B cell (primary cell): ENCODE measurements around the gene CNTNAP4.

Experiments used
- CTCF ChIP-seq: fragments of 200-600 bp; IDR thresholded peaks from one replicate; pipeline ENCODE4 v1.8.0; 2022; ENCODE audit warnings: antibody characterized with exemption, mild to moderate bottlenecking
- EZH2 ChIP-seq: IDR thresholded peaks from 2 replicates; pipeline ENCODE4 v1.6.1; 2012; ENCODE audit warnings: borderline replicate concordance, low read depth, mild to moderate bottlenecking, moderate library complexity, low read length; ENCODE audit not compliant: insufficient read depth, poor library complexity, severe bottlenecking

- TF ChIP-seq CTCF (no peak), EZH2 (no peak)
These were observed 299.3 kb downstream of the CNTNAP4 start for GRCh38 chr16:76576526-76576925.
